Omental fat pad (tissue), 4 donors: ENCODE data around the gene BICD1. TPM values are rescaled to one million over a fixed set of nuclear protein-coding genes. Genes with fewer than 3 reads are reported as not detected.

ENCODE experiments used
- ATAC-seq: fragments of 150-250 bp; one replicate; pipeline ENCODE4 v1.9.1; 2016; ENCODE audit warnings: mild to moderate bottlenecking, moderate library complexity; ENCODE audit not compliant: low FRiP score
- DNase-seq: peaks from one replicate; pipeline ENCODE4 v3.0.0-alpha.2; 2019; ENCODE audit warnings: low spot score
- CTCF ChIP-seq, 3 donors: fragments of 450-650 bp; IDR thresholded peaks; one replicate each; pipeline ENCODE4 v1.5.1; 2016 to 2017; ENCODE audit warnings: antibody characterized with exemption in 3 of 3, mild to moderate bottlenecking in 3 of 3, moderate library complexity in 2 of 3
- total RNA-seq, 4 donors: library from RNA; depleted of rRNA; stranded (reverse); fragments of >200 nt; gene quantifications; one replicate each; pipeline ENCODE4 v1.1.0, GENCODE V29; 2016

BICD1 gene
- total RNA-seq, 4 donors from 2014 or later, result 8.0 to 19.2 (median 9.1) TPM

GRCh38 chr12:32252199-32253073 lies 145.8 kb downstream of the BICD1 start:
- no peak for TF ChIP-seq CTCF (IDR thresholded peaks at IDR 0.05)
- DNase-seq (no peak), ATAC-seq (no peak)

- no peak for TF ChIP-seq CTCF (IDR thresholded peaks at IDR 0.05)
- ATAC-seq, result no peak
- no peak for DNase-seq
These were observed 146.6 kb downstream of the BICD1 start for GRCh38 chr12:32253154-32253790.

- DNase-seq (no peak), ATAC-seq (no peak)
- no peak for TF ChIP-seq CTCF (IDR thresholded peaks at IDR 0.05)
These were observed 147.8 kb downstream of the BICD1 start for GRCh38 chr12:32254260-32254956.

GRCh38 chr12:32255588-32255987 lies 148.9 kb downstream of the BICD1 start:
- no peak for TF ChIP-seq CTCF (IDR thresholded peaks at IDR 0.05)
- ATAC-seq (no peak), DNase-seq (no peak)

- DNase-seq (no peak), ATAC-seq (no peak)
- TF ChIP-seq CTCF (IDR thresholded peaks at IDR 0.05), result no peak
These were observed 151.2 kb downstream of the BICD1 start for GRCh38 chr12:32257695-32258496.

GRCh38 chr12:32260696-32261095 lies 154.0 kb downstream of the BICD1 start:
- no peak for TF ChIP-seq CTCF (IDR thresholded peaks at IDR 0.05)
- ATAC-seq, result no peak

More at GRCh38 chr12:32260696-32261095, 154.0 kb downstream of the BICD1 start:
- DNase-seq, result no peak
